ENCODE measurements around the gene SERTAD1.

The SERTAD1 gene

GRCh38 chr19:40449506-40449905 lies 23.7 kb upstream of the SERTAD1 start:
- Histone ChIP-seq H3F3A (ENCODE audit: control insufficient read depth, insufficient read depth) (no peaks in the 10 kb centered on the region), H3K4me2 (ENCODE audit: low read length) (no peak overlapping the region)

GRCh38 chr19:40446263-40446784 lies 20.5 kb upstream of the SERTAD1 start:
- Histone ChIP-seq H3K27me3 (ENCODE audit: control insufficient read depth, low read length) (no peaks in the 10 kb centered on the region), H3K9me3 (ENCODE audit: control insufficient read depth, insufficient read depth, low read length) (no peaks in the 10 kb centered on the region), H3K4me2 (ENCODE audit: low read length) (no peak overlapping the region), H4K20me1 (ENCODE audit: control insufficient read depth, insufficient read depth, low read depth, low read length) (no peaks in the 10 kb centered on the region), H3K36me3 (ENCODE audit: control insufficient read depth, low read length) (peaks cover 16% of the 10 kb centered on the region), H3K4me1 (ENCODE audit: control insufficient read depth, low read length) (peaks cover 18% of the 10 kb centered on the region), H3K79me2 (ENCODE audit: control insufficient read depth, low read length) (peaks cover 23% of the 10 kb centered on the region), H3K4me3 (ENCODE audit: low read length) (no peak overlapping the region), H3K9me2 (replicated peaks; ENCODE audit: control insufficient read depth, low read length) (no peaks in the 10 kb centered on the region), H3K27ac (ENCODE audit: low read depth, low read length) (no peak overlapping the region), H3F3A (ENCODE audit: control insufficient read depth, insufficient read depth) (peaks cover 5% of the 10 kb centered on the region)
- TF ChIP-seq CTCF (IDR thresholded peaks at IDR 0.05; ENCODE audit: low read depth, low read length, poor library complexity, severe bottlenecking): no peak
- no peak for TF ChIP-seq EZH2phosphoT487 (IDR thresholded peaks at IDR 0.05; ENCODE audit: borderline replicate concordance, low read length)

More at GRCh38 chr19:40449506-40449905, 23.7 kb upstream of the SERTAD1 start:
- Histone ChIP-seq H3K36me3 (ENCODE audit: control insufficient read depth, low read length) (no peaks in the 10 kb centered on the region), H3K4me3 (ENCODE audit: low read length) (no peak overlapping the region), H3K9me3 (ENCODE audit: control insufficient read depth, insufficient read depth, low read length) (no peaks in the 10 kb centered on the region), H3K9me2 (replicated peaks; ENCODE audit: control insufficient read depth, low read length) (no peaks in the 10 kb centered on the region), H3K27me3 (ENCODE audit: control insufficient read depth, low read length) (no peaks in the 10 kb centered on the region), H3K79me2 (ENCODE audit: control insufficient read depth, low read length) (no peaks in the 10 kb centered on the region), H4K20me1 (ENCODE audit: control insufficient read depth, insufficient read depth, low read depth, low read length) (no peaks in the 10 kb centered on the region), H3K4me1 (ENCODE audit: control insufficient read depth, low read length) (peaks cover 6% of the 10 kb centered on the region), H3K27ac (ENCODE audit: low read depth, low read length) (no peak overlapping the region)
- TF ChIP-seq CTCF (IDR thresholded peaks at IDR 0.05; ENCODE audit: low read depth, low read length, poor library complexity, severe bottlenecking) (no peak), EZH2phosphoT487 (IDR thresholded peaks at IDR 0.05; ENCODE audit: borderline replicate concordance, low read length) (no peak)

GRCh38 chr19:40445780-40446262 lies 20.0 kb upstream of the SERTAD1 start:
- Histone ChIP-seq H3F3A (ENCODE audit: control insufficient read depth, insufficient read depth) (peaks cover 5% of the 10 kb centered on the region), H3K36me3 (ENCODE audit: control insufficient read depth, low read length) (peaks cover 21% of the 10 kb centered on the region), H3K27ac (ENCODE audit: low read depth, low read length) (no peak overlapping the region), H4K20me1 (ENCODE audit: control insufficient read depth, insufficient read depth, low read depth, low read length) (no peaks in the 10 kb centered on the region), H3K9me3 (ENCODE audit: control insufficient read depth, insufficient read depth, low read length) (no peaks in the 10 kb centered on the region), H3K79me2 (ENCODE audit: control insufficient read depth, low read length) (peaks cover 28% of the 10 kb centered on the region), H3K4me3 (ENCODE audit: low read length) (no peak overlapping the region), H3K9me2 (replicated peaks; ENCODE audit: control insufficient read depth, low read length) (no peaks in the 10 kb centered on the region), H3K4me1 (ENCODE audit: control insufficient read depth, low read length) (peaks cover 18% of the 10 kb centered on the region), H3K27me3 (ENCODE audit: control insufficient read depth, low read length) (no peaks in the 10 kb centered on the region), H3K4me2 (ENCODE audit: low read length) (no peak overlapping the region)
- no peak for TF ChIP-seq CTCF (IDR thresholded peaks at IDR 0.05; ENCODE audit: low read depth, low read length, poor library complexity, severe bottlenecking)
- TF ChIP-seq EZH2phosphoT487 (IDR thresholded peaks at IDR 0.05; ENCODE audit: borderline replicate concordance, low read length): no peak

Measured in DOHH2 (cell line).